Measurements from ENCODE around the gene CA12.
A peak's percentile ranks its signal among the peaks of the same experiment; 100 is the strongest.
"Not testable (repeated sequence)": the region's sequence is repeated elsewhere in the genome, so short reads cannot be mapped to it uniquely, and the experiment has no call there.

CA12 gene

GRCh38 chr15:63323798-63324563 is 57.7 kb downstream of the CA12 start:
- no peak overlapping the region for H3K4me3 ChIP-seq (replicated peaks in 1 of 2; ENCODE audit: low read depth in 2 of 2, low read length in 2 of 2)
- no peak for DNase-seq (ENCODE audit: low read depth in 2 of 2)
- no peak for TF ChIP-seq CTCF (IDR thresholded peaks at IDR 0.05; ENCODE audit: low read depth, low read length)

DNA sequence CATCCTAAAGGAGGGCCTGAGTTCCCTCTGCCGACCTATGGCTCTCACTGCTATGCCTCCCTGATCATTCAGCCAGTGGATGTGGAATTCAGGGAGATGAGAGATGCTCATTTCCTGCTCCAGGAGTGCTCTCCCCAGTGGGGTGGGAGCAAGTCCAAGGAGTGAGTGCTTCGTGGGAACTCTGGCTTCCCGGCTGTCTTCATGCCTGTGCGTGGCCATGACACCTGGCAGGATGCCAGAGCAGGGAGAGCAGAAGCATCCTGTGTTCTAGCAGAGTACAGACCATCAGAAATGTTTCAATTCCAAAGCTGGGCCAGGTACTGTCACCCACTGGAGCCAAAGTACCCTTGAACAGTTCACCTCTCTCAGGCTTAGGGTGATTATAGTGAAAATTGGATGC is 59.1 kb downstream of the CA12 start:
- no peak overlapping the region for H3K4me3 ChIP-seq (replicated peaks in 1 of 2; ENCODE audit: low read depth in 2 of 2, low read length in 2 of 2)
- TF ChIP-seq CTCF (IDR thresholded peaks at IDR 0.05; ENCODE audit: low read depth, low read length): no peak
- peak; percentile 52 to 56 for DNase-seq (ENCODE audit: low read depth in 2 of 2)

GRCh38 chr15:63321462-63321861 is 60.2 kb downstream of the CA12 start:
- no peak overlapping the region for H3K4me3 ChIP-seq (replicated peaks in 1 of 2; ENCODE audit: low read depth in 2 of 2, low read length in 2 of 2)
- DNase-seq (ENCODE audit: low read depth in 2 of 2): no peak
- no peak for TF ChIP-seq CTCF (IDR thresholded peaks at IDR 0.05; ENCODE audit: low read depth, low read length)

DNA sequence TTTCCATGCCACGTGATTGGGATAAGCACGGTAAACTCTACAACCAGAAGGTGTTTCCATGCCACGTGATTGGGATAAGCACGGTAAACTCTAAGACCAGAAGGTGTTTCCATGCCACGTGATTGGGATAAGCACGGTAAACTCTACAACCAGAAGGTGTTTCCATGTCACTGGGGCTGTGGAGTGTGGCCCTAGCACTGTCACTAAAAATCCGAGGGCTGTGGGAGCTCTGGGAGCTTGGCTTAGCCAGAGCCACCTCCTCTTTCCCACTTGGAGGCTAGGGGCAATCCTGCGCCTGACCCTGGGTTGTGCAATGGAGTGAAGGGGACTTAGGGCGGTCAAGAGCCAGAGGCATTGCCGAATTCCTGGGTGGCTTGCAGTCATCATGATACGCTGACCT is 60.7 kb downstream of the CA12 start:
- not testable (repeated sequence) for DNase-seq (ENCODE audit: low read depth in 2 of 2); H3K4me3 ChIP-seq (replicated peaks in 1 of 2; ENCODE audit: low read depth in 2 of 2, low read length in 2 of 2)

DNA sequence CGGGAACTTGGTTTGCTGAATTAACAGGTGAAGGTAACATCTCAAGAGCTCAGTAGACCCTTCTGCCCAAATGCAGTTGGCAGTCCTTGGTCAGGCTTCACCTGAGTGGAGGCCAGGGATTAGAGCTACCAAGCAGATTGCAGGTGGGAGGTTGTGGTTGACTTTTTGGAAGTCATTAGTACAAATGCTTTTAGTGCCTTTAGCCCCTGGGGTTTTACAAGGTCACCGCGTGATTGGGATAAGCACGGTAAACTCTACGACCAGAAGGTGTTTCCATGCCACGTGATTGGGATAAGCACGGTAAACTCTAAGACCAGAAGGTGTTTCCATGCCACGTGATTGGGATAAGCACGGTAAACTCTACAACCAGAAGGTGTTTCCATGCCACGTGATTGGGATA is 61.2 kb downstream of the CA12 start:
- not testable (repeated sequence) for DNase-seq (ENCODE audit: low read depth in 2 of 2)

GRCh38 chr15:63319065-63319464 is 62.6 kb downstream of the CA12 start:
- TF ChIP-seq CTCF (IDR thresholded peaks at IDR 0.05; ENCODE audit: low read depth, low read length): no peak
- no peak overlapping the region for H3K4me3 ChIP-seq (replicated peaks in 1 of 2; ENCODE audit: low read depth in 2 of 2, low read length in 2 of 2)
- DNase-seq (ENCODE audit: low read depth in 2 of 2): no peak

More for the DNA sequence above, 61.2 kb downstream of the CA12 start:
- not testable (repeated sequence) for H3K4me3 ChIP-seq (replicated peaks in 1 of 2; ENCODE audit: low read depth in 2 of 2, low read length in 2 of 2)

GRCh38 chr15:63318344-63318743 is 63.3 kb downstream of the CA12 start:
- TF ChIP-seq CTCF (IDR thresholded peaks at IDR 0.05; ENCODE audit: low read depth, low read length): no peak
- DNase-seq (ENCODE audit: low read depth in 2 of 2): no peak
- H3K4me3 ChIP-seq (replicated peaks in 1 of 2; ENCODE audit: low read depth in 2 of 2, low read length in 2 of 2): no peak overlapping the region

- TF ChIP-seq CTCF (IDR thresholded peaks at IDR 0.05; ENCODE audit: low read depth, low read length): no peak
- H3K4me3 ChIP-seq (replicated peaks in 1 of 2; ENCODE audit: low read depth in 2 of 2, low read length in 2 of 2): no peak overlapping the region
- DNase-seq (ENCODE audit: low read depth in 2 of 2): no peak
Observed at GRCh38 chr15:63314409-63314808, 67.2 kb downstream of the CA12 start.

All from cardiac fibroblast (primary cell).